ENCODE measurements around the gene PHLDB1. TPM values are rescaled to one million over a fixed set of nuclear protein-coding genes. Genes with fewer than 3 reads are reported as not detected.

Gene PHLDB1
- total RNA-seq, 3 donors from 2014 or later: 79.4 to 116 (median 115) TPM

GRCh38 chr11:118638726-118639125 lies 31.3 kb downstream of the PHLDB1 start:
- H3K9me3 ChIP-seq: no peaks in the 10 kb centered on the region
- TF ChIP-seq CTCF (IDR thresholded peaks at IDR 0.05): no peak
- H3K36me3 ChIP-seq (ENCODE audit: low read depth): no peaks in the 10 kb centered on the region
- peaks cover 31% of the 10 kb centered on the region for H3K4me1 ChIP-seq (ENCODE audit: low read depth)
- peak in 1 of 3 donors; percentile 19 for DNase-seq
- intact Hi-C loops (cut with DNase I, micrococcal nuclease): no loop called here
- ATAC-seq: no peak
- H3K4me3 ChIP-seq: no peak overlapping the region

GRCh38 chr11:118639899-118640298 lies 32.5 kb downstream of the PHLDB1 start:
- ATAC-seq: no peak
- no peak for DNase-seq
- Histone ChIP-seq H3K9me3 (no peaks in the 10 kb centered on the region), H3K4me1 (ENCODE audit: low read depth) (peaks cover 23% of the 10 kb centered on the region), H3K36me3 (ENCODE audit: low read depth) (no peaks in the 10 kb centered on the region), H3K4me3 (no peak overlapping the region)
- intact Hi-C loops (cut with DNase I, micrococcal nuclease): no loop called here
- TF ChIP-seq CTCF (IDR thresholded peaks at IDR 0.05): no peak

- no peak overlapping the region for H3K4me3 ChIP-seq
- no peak for TF ChIP-seq CTCF (IDR thresholded peaks at IDR 0.05)
- ATAC-seq: peak; percentile 46
- peaks cover 18% of the 10 kb centered on the region for H3K4me1 ChIP-seq (ENCODE audit: low read depth)
- DNase-seq: no peak
- no peaks in the 10 kb centered on the region for H3K9me3 ChIP-seq
- no peaks in the 10 kb centered on the region for H3K36me3 ChIP-seq (ENCODE audit: low read depth)
- intact Hi-C loops (cut with DNase I, micrococcal nuclease): no loop called here
Measured at GRCh38 chr11:118640332-118641154, 33.1 kb downstream of the PHLDB1 start.

GRCh38 chr11:118641397-118642019 lies 34.1 kb downstream of the PHLDB1 start:
- no peaks in the 10 kb centered on the region for H3K36me3 ChIP-seq (ENCODE audit: low read depth)
- intact Hi-C loops (cut with DNase I, micrococcal nuclease): no loop called here

More at GRCh38 chr11:118641397-118642019, 34.1 kb downstream of the PHLDB1 start:
- DNase-seq (peak; percentile 83 to 88 (median 84)), ATAC-seq (peak; percentile 85)
- TF ChIP-seq CTCF (IDR thresholded peaks at IDR 0.05): no peak
- Histone ChIP-seq H3K4me1 (ENCODE audit: low read depth) (peaks cover 14% of the 10 kb centered on the region), H3K4me3 (no peak overlapping the region), H3K9me3 (no peaks in the 10 kb centered on the region)

All from mucosa of descending colon (tissue), 3 donors.